Smooth muscle cell (in vitro differentiated cells): ENCODE data around the gene RELL1. TPM values are rescaled to one million over a fixed set of nuclear protein-coding genes. Genes with fewer than 3 reads are reported as not detected.

ENCODE experiments used
- DNase-seq: peaks from one replicate; lab custom pipeline; 2025; ENCODE audit not compliant: unreplicated experiment; lab: John Stamatoyannopoulos, UW
- H2AFZ ChIP-seq: fragments of 200-600 bp; sonication (generic); 2 replicates; pipeline ENCODE4 v1.6.0; 2016; ENCODE audit warnings: antibody characterized with exemption, low read depth, mild to moderate bottlenecking
- H3F3A ChIP-seq: fragments of 200-600 bp; sonication (generic); 2 replicates; pipeline ENCODE4 v1.6.0; 2017; ENCODE audit warnings: antibody characterized with exemption, low read depth
- H3K27ac ChIP-seq: fragments of 200-600 bp; sonication (generic); 2 replicates; pipeline ENCODE4 v1.5.1; 2016; ENCODE audit warnings: low read depth, mild to moderate bottlenecking
- H3K27me3 ChIP-seq: fragments of 200-600 bp; sonication (generic); 2 replicates; pipeline ENCODE4 v1.6.1; 2016; ENCODE audit warnings: low read depth, mild to moderate bottlenecking
- H3K36me3 ChIP-seq: fragments of 200-600 bp; sonication (generic); 2 replicates; pipeline ENCODE4 v1.5.1; 2016; ENCODE audit warnings: low read depth
- H3K4me1 ChIP-seq: fragments of 200-600 bp; sonication (generic); 2 replicates; pipeline ENCODE4 v1.5.1; 2016; ENCODE audit warnings: low read depth
- H3K4me2 ChIP-seq: fragments of 200-600 bp; sonication (generic); 2 replicates; pipeline ENCODE4 v1.6.0; 2016; ENCODE audit warnings: mild to moderate bottlenecking
- H3K4me3 ChIP-seq: fragments of 200-600 bp; sonication (generic); 2 replicates; pipeline ENCODE4 v1.5.1; 2016; ENCODE audit warnings: mild to moderate bottlenecking
- H3K79me2 ChIP-seq: fragments of 200-600 bp; sonication (generic); 2 replicates; pipeline ENCODE4 v1.6.0; 2016; ENCODE audit warnings: low read depth, mild to moderate bottlenecking
- H3K9ac ChIP-seq: fragments of 200-600 bp; sonication (generic); 2 replicates; pipeline ENCODE4 v1.6.0; 2016; ENCODE audit warnings: low read depth
- H3K9me3 ChIP-seq: fragments of 200-600 bp; sonication (generic); replicated peaks from 2 replicates; pipeline ENCODE4 v1.5.1; 2016; ENCODE audit warnings: low read depth
- H4K20me1 ChIP-seq: fragments of 200-600 bp; sonication (generic); 2 replicates; pipeline ENCODE4 v1.6.0; 2016; ENCODE audit warnings: low read depth
- CTCF ChIP-seq: fragments of 200-600 bp; sonication (generic); IDR thresholded peaks from 2 replicates; pipeline ENCODE4 v1.5.1; 2017; ENCODE audit warnings: borderline replicate concordance, mild to moderate bottlenecking, antibody characterized with exemption; ENCODE audit not compliant: insufficient read depth, poor library complexity, severe bottlenecking
- WGBS: methylation state at CpG from one replicate; pipeline ENCODE4 v1.1.7; 2016; ENCODE audit warnings: low lambda C conversion rate; 5-methylcytosine and 5-hydroxymethylcytosine counted together
- polyA plus RNA-seq: library from polyadenylated mRNA; unstranded; fragments of >200 nt; fragmentation: Nextera tagmentation; extraction: Ambion mirVana; gene quantifications from 2 replicates; pipeline ENCODE4 v1.2.1, GENCODE V29; 2016
- total RNA-seq: library from RNA; depleted of rRNA; stranded (reverse); fragments of >200 nt; gene quantifications from 2 replicates; pipeline ENCODE4 v1.2.3, GENCODE V29; 2014

The RELL1 gene
- total and polyA plus RNA-seq, 2 experiments from 2014 or later: 3.5 to 36.3 TPM

GRCh38 chr4:37710491-37710890 is 24.3 kb upstream of the RELL1 start:
- Histone ChIP-seq H3K4me2 (no peak overlapping the region), H4K20me1 (no peaks in the 10 kb centered on the region), H3K27me3 (no peaks in the 10 kb centered on the region), H3K4me1 (no peaks in the 10 kb centered on the region), H3K9ac (no peak overlapping the region), H3K36me3 (no peaks in the 10 kb centered on the region), H3K4me3 (no peak overlapping the region), H2AFZ (no peak overlapping the region), H3F3A (no peaks in the 10 kb centered on the region), H3K79me2 (no peaks in the 10 kb centered on the region), H3K9me3 (no peaks in the 10 kb centered on the region), H3K27ac (no peak overlapping the region)
- no peak for DNase-seq
- no peak for TF ChIP-seq CTCF
- 81% methylated on average over 1 of the region's 1 CpG for WGBS

DNA sequence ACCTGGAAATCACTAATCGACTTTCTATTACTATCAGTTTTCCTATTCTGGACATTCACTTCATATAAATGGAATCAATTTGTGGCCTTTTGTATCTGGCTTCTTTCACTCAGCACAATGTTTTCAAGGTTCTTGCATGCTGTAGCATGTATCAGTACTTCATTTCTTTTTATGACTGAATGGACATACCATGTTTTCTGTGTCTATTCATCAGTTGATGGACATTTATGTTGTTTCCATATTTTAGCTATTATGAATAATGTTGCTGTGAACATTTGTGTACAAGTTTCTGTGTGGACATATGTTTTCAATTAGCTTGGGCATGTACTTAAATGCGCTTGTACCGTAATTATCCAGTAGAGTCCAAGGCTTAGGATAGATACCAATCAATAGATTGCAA is 19.9 kb upstream of the RELL1 start:
- no peak overlapping the region for H2AFZ ChIP-seq
- no peak overlapping the region for H3K9ac ChIP-seq
- H3F3A ChIP-seq: no peaks in the 10 kb centered on the region
- WGBS: 88% methylated on average over 3 of the region's 3 CpGs
- DNase-seq: no peak
- H3K4me1 ChIP-seq: no peaks in the 10 kb centered on the region
- TF ChIP-seq CTCF: no peak
- H3K79me2 ChIP-seq: no peaks in the 10 kb centered on the region
- no peaks in the 10 kb centered on the region for H3K36me3 ChIP-seq
- no peak overlapping the region for H3K27ac ChIP-seq
- H3K4me3 ChIP-seq: no peak overlapping the region
- no peaks in the 10 kb centered on the region for H3K9me3 ChIP-seq
- no peaks in the 10 kb centered on the region for H4K20me1 ChIP-seq
- H3K4me2 ChIP-seq: no peak overlapping the region
- H3K27me3 ChIP-seq: no peaks in the 10 kb centered on the region

- H3K9me3 ChIP-seq: no peaks in the 10 kb centered on the region
- H3K27me3 ChIP-seq: no peaks in the 10 kb centered on the region
- H3K4me3 ChIP-seq: no peak overlapping the region
- no peak overlapping the region for H2AFZ ChIP-seq
- H4K20me1 ChIP-seq: no peaks in the 10 kb centered on the region
- WGBS: 88% methylated on average over 5 of the region's 5 CpGs
- no peaks in the 10 kb centered on the region for H3K79me2 ChIP-seq
- no peaks in the 10 kb centered on the region for H3K36me3 ChIP-seq
- H3K4me2 ChIP-seq: no peak overlapping the region
- H3K9ac ChIP-seq: no peak overlapping the region
- no peak overlapping the region for H3K27ac ChIP-seq
- H3F3A ChIP-seq: no peaks in the 10 kb centered on the region
- H3K4me1 ChIP-seq: no peaks in the 10 kb centered on the region
- no peak for TF ChIP-seq CTCF
- no peak for DNase-seq
Observed at GRCh38 chr4:37705571-37705970, 19.4 kb upstream of the RELL1 start.

GRCh38 chr4:37699868-37700481 is 13.8 kb upstream of the RELL1 start:
- H3K27me3 ChIP-seq: no peaks in the 10 kb centered on the region
- no peaks in the 10 kb centered on the region for H4K20me1 ChIP-seq
- no peak overlapping the region for H3K4me3 ChIP-seq
- no peak for DNase-seq
- WGBS: 93% methylated on average over 5 of the region's 5 CpGs
- H2AFZ ChIP-seq: no peak overlapping the region
- TF ChIP-seq CTCF: no peak
- H3K4me2 ChIP-seq: no peak overlapping the region
- H3K9ac ChIP-seq: no peak overlapping the region
- H3K27ac ChIP-seq: no peak overlapping the region
- no peaks in the 10 kb centered on the region for H3K9me3 ChIP-seq
- no peaks in the 10 kb centered on the region for H3K36me3 ChIP-seq
- no peaks in the 10 kb centered on the region for H3F3A ChIP-seq
- no peaks in the 10 kb centered on the region for H3K79me2 ChIP-seq
- no peaks in the 10 kb centered on the region for H3K4me1 ChIP-seq
